ENCODE data around the gene CASZ1.

CASZ1 gene

DNA sequence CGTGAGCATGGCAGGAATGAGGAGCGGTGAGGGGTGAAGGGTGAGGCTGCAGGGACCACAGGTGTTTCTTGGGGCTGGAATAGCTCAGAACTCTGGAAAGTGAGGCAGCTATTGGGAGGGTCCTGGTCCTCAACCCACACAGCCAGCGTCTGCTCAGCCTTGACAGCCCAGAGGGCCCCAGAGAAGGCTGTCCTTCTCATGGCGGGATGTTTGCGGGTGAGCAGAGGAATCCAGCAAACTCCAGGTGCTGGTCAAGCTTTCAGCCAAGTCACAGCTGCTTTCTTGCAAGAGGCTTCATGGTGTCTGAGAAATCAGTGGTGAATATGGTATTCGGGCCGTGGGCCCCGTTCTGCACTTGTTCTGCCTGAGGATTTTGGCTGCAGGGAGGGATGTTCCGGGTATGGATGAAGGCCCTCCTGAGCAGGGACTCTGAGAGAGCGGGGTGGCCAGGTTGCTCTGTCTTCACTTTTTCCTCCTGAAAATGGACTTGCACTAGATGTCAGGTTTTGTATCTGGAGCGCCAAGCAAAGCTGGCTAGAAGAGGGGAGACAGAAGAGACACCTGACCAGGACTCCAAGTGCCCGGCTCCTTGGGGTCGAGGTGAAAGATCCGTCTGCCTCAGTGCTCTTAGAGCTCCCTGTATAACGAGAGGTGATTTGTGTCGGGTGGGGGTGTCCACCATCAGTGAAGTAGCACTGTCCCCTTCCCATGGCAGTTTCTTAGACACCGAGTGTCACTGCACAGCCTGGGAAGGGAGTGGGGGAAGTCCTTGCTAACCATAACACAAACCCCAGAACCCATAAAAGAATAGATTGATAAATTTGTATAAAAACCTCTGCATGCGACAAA is 181.8 kb downstream of the CASZ1 start:
- TF ChIP-seq POLR2AphosphoS5 (IDR thresholded peaks at IDR 0.05; ENCODE audit: low read depth) (no peak), SPI1 (IDR thresholded peaks at IDR 0.05; ENCODE audit: borderline replicate concordance, low read depth) (no peak), GABPA (IDR thresholded peaks at IDR 0.05; ENCODE audit: low read depth) (no peak)
- TF ChIP-seq, protein P1, sequence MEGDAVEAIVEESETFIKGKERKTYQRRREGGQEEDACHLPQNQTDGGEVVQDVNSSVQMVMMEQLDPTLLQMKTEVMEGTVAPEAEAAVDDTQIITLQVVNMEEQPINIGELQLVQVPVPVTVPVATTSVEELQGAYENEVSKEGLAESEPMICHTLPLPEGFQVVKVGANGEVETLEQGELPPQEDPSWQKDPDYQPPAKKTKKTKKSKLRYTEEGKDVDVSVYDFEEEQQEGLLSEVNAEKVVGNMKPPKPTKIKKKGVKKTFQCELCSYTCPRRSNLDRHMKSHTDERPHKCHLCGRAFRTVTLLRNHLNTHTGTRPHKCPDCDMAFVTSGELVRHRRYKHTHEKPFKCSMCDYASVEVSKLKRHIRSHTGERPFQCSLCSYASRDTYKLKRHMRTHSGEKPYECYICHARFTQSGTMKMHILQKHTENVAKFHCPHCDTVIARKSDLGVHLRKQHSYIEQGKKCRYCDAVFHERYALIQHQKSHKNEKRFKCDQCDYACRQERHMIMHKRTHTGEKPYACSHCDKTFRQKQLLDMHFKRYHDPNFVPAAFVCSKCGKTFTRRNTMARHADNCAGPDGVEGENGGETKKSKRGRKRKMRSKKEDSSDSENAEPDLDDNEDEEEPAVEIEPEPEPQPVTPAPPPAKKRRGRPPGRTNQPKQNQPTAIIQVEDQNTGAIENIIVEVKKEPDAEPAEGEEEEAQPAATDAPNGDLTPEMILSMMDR (IDR thresholded peaks at IDR 0.05; ENCODE audit: insufficient read depth, low read length) = no peak
- TF ChIP-seq, protein P2, sequence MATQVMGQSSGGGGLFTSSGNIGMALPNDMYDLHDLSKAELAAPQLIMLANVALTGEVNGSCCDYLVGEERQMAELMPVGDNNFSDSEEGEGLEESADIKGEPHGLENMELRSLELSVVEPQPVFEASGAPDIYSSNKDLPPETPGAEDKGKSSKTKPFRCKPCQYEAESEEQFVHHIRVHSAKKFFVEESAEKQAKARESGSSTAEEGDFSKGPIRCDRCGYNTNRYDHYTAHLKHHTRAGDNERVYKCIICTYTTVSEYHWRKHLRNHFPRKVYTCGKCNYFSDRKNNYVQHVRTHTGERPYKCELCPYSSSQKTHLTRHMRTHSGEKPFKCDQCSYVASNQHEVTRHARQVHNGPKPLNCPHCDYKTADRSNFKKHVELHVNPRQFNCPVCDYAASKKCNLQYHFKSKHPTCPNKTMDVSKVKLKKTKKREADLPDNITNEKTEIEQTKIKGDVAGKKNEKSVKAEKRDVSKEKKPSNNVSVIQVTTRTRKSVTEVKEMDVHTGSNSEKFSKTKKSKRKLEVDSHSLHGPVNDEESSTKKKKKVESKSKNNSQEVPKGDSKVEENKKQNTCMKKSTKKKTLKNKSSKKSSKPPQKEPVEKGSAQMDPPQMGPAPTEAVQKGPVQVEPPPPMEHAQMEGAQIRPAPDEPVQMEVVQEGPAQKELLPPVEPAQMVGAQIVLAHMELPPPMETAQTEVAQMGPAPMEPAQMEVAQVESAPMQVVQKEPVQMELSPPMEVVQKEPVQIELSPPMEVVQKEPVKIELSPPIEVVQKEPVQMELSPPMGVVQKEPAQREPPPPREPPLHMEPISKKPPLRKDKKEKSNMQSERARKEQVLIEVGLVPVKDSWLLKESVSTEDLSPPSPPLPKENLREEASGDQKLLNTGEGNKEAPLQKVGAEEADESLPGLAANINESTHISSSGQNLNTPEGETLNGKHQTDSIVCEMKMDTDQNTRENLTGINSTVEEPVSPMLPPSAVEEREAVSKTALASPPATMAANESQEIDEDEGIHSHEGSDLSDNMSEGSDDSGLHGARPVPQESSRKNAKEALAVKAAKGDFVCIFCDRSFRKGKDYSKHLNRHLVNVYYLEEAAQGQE (IDR thresholded peaks at IDR 0.05; ENCODE audit: insufficient replicate concordance, low read depth) = no peak
- no peak overlapping the region for H3K27ac ChIP-seq (replicated peaks)
- no peak for DNase-seq (ENCODE audit: low read depth in 1 of 2, low spot score in 1 of 2)
- no peak overlapping the region for H3K4me3 ChIP-seq (replicated peaks; ENCODE audit: insufficient read depth, low read length)
- no peaks in the 10 kb centered on the region for H3K27me3 ChIP-seq (ENCODE audit: insufficient read depth, poor library complexity, severe bottlenecking)

DNA sequence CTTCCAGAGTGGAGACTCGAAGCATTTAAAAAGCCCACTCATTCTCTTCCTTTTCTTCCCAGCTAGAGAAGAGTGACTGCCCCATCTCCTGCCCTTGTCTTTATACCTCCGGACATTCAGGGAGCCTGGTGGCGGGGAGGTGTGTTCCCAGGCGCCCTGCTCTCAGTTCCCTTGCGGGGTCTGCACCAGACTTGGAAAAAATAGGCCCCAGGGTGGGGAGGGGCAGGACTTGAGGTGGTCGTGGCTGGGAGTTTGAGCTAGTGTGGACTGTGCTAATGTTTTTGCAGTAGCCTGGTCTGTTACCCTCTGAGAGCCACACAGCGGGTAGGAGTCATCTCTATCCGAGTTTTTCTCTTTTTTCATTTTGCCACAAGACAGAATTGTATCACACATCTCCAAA is 182.6 kb downstream of the CASZ1 start:
- DNase-seq (ENCODE audit: low read depth in 1 of 2, low spot score in 1 of 2) = no peak
- Histone ChIP-seq H3K27me3 (ENCODE audit: insufficient read depth, poor library complexity, severe bottlenecking) (no peaks in the 10 kb centered on the region), H3K27ac (replicated peaks) (no peak overlapping the region), H3K4me3 (replicated peaks; ENCODE audit: insufficient read depth, low read length) (no peak overlapping the region)
- TF ChIP-seq, protein P2 (IDR thresholded peaks at IDR 0.05; ENCODE audit: insufficient replicate concordance, low read depth) = no peak
- no peak for TF ChIP-seq SPI1 (IDR thresholded peaks at IDR 0.05; ENCODE audit: borderline replicate concordance, low read depth)
- TF ChIP-seq POLR2AphosphoS5 (IDR thresholded peaks at IDR 0.05; ENCODE audit: low read depth) = no peak
- TF ChIP-seq, protein P1 (IDR thresholded peaks at IDR 0.05; ENCODE audit: insufficient read depth, low read length) = no peak
- no peak for TF ChIP-seq GABPA (IDR thresholded peaks at IDR 0.05; ENCODE audit: low read depth)

DNA sequence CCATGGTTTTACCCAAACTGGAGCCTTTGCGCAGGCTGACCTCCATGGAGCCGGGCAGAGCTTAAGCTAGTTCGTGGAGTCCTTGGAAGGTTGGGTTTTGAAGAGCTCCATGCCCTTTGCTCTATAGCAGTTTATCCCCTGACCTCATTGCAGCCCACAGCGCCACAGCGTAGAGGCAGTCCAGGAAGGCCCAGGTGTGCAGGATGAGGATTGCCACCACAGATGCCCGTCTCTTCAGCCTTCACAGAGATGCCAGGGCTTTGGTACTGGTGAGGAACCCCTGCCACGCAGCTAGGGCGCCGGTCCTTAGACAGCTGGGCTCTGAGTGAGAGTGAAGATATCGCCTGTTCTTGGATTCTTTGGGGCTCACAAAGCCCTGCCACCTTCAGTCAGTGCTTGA is 183.1 kb downstream of the CASZ1 start:
- Histone ChIP-seq H3K4me3 (replicated peaks; ENCODE audit: insufficient read depth, low read length) (no peak overlapping the region), H3K27me3 (ENCODE audit: insufficient read depth, poor library complexity, severe bottlenecking) (no peaks in the 10 kb centered on the region), H3K27ac (replicated peaks) (no peak overlapping the region)
- no peak for DNase-seq (ENCODE audit: low read depth in 1 of 2, low spot score in 1 of 2)
- TF ChIP-seq GABPA (IDR thresholded peaks at IDR 0.05; ENCODE audit: low read depth) (no peak), POLR2AphosphoS5 (IDR thresholded peaks at IDR 0.05; ENCODE audit: low read depth) (no peak), SPI1 (IDR thresholded peaks at IDR 0.05; ENCODE audit: borderline replicate concordance, low read depth) (no peak)
- TF ChIP-seq, protein P2 (IDR thresholded peaks at IDR 0.05; ENCODE audit: insufficient replicate concordance, low read depth) = no peak
- TF ChIP-seq, protein P1 (IDR thresholded peaks at IDR 0.05; ENCODE audit: insufficient read depth, low read length) = no peak
